GM12874 (cell line): ENCODE results near the gene THSD7A.

ENCODE experiments used
- TF ChIP-seq, protein P1 (sequence below): IDR thresholded peaks from 2 replicates; pipeline ENCODE4 v1.5.1; 2011; ENCODE audit warnings: low read depth, mild to moderate bottlenecking, control low read depth, low read length, moderate library complexity; ENCODE audit not compliant: insufficient read depth

Gene THSD7A

GRCh38 chr7:11620406-11621253, 211.4 kb downstream of the THSD7A start:
- TF ChIP-seq, protein P1, sequence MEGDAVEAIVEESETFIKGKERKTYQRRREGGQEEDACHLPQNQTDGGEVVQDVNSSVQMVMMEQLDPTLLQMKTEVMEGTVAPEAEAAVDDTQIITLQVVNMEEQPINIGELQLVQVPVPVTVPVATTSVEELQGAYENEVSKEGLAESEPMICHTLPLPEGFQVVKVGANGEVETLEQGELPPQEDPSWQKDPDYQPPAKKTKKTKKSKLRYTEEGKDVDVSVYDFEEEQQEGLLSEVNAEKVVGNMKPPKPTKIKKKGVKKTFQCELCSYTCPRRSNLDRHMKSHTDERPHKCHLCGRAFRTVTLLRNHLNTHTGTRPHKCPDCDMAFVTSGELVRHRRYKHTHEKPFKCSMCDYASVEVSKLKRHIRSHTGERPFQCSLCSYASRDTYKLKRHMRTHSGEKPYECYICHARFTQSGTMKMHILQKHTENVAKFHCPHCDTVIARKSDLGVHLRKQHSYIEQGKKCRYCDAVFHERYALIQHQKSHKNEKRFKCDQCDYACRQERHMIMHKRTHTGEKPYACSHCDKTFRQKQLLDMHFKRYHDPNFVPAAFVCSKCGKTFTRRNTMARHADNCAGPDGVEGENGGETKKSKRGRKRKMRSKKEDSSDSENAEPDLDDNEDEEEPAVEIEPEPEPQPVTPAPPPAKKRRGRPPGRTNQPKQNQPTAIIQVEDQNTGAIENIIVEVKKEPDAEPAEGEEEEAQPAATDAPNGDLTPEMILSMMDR, result no peak

GRCh38 chr7:11616466-11616865, 215.5 kb downstream of the THSD7A start:
- TF ChIP-seq, protein P1, result no peak

- TF ChIP-seq, protein P1, result no peak
Measured at GRCh38 chr7:11615174-11615573, 216.8 kb downstream of the THSD7A start.

DNA sequence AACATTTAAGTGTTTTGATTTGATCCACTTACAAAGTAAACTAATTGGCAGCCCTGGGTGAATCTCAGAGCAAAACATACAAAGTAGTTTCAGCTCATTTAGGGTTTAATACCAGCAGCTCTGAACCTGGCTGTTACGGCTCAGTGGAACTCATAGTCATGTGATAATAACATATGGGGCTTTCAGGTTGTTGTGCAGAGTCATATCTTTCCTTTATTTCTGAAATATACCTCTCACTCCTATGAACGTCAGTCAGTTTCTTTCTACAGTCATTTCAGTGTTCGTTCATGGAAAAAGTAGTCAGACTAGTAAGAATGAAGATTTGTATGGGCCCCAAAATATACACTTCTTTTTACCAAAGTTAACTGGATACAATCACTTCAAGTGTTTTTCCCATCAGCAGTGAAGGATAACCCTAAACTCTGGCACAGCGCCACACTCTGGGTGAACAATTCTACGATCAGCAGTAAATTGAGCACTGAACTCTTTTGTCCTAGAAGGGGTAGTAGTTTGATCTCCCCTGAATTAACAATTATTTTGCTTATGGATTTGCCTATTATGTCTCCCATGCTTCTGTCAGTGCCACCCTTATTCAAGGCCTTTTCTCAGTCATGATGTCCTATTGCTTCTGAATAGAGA, 218.6 kb downstream of the THSD7A start:
- TF ChIP-seq, protein P1, result no peak

GRCh38 chr7:11612737-11613136, 219.3 kb downstream of the THSD7A start:
- TF ChIP-seq, protein P1, result no peak

GRCh38 chr7:11609096-11609670, 222.8 kb downstream of the THSD7A start:
- TF ChIP-seq, protein P1, result no peak

DNA sequence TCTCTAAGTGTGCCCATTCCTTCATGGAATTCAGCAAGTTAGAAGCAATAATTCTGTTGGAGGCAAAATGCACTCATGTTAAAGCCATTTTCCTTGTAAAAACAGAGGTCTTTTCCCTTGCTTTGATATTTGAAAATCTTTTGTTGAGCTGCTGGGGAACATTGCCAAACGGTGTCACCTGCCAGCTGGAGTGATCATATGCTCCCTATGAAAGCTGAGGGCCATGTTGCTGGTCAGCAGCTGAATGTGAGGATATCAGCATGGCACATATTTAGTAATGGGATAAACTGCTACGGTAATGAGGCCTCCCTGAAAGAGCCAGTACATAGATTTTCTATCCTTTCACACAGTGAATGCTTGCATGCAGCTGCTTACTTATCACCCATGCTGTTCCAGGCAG, 224.3 kb downstream of the THSD7A start:
- TF ChIP-seq, protein P1, result no peak
